Measurements from ENCODE around the gene CAMKK2.

- TF ChIP-seq CTCF (IDR thresholded peaks at IDR 0.05; ENCODE audit: low read length) (no peak), EZH2 (IDR thresholded peaks at IDR 0.05; ENCODE audit: borderline replicate concordance, low read length) (no peak)
These were observed 23.1 kb downstream of the CAMKK2 start for GRCh38 chr12:121273364-121273896.
